VCaP (cell line): ENCODE results near the gene GALNT18.

Experiments
- H3K27ac ChIP-seq: fragments of 450-650 bp; 2 replicates; pipeline ENCODE4 v1.5.1; 2017
- TF ChIP-seq, protein P1 (sequence below): fragments of 450-650 bp; conservative IDR thresholded peaks from 2 replicates; pipeline ENCODE4 v1.5.1; 2017; ENCODE audit warnings: mild to moderate bottlenecking, moderate library complexity

Gene GALNT18

DNA sequence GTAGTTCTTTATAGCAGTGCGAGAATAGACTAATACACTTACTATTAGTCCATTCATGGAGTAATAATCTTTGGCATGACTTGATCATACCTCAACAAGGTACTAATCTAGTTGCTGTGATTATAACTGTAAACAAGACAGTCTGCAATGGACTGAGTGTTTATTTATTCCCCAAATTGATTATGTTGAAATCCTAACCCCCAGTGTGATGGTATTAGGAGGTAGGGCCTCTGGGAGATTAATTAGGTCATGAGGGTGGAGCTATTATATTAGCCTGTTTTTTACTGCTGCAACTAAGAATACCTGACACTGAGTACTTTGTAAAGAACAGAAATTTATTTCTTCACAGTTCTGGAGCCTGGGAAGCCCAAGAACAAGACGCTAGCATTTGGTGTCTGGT lies 237.8 kb downstream of the GALNT18 start:
- TF ChIP-seq, protein P1, sequence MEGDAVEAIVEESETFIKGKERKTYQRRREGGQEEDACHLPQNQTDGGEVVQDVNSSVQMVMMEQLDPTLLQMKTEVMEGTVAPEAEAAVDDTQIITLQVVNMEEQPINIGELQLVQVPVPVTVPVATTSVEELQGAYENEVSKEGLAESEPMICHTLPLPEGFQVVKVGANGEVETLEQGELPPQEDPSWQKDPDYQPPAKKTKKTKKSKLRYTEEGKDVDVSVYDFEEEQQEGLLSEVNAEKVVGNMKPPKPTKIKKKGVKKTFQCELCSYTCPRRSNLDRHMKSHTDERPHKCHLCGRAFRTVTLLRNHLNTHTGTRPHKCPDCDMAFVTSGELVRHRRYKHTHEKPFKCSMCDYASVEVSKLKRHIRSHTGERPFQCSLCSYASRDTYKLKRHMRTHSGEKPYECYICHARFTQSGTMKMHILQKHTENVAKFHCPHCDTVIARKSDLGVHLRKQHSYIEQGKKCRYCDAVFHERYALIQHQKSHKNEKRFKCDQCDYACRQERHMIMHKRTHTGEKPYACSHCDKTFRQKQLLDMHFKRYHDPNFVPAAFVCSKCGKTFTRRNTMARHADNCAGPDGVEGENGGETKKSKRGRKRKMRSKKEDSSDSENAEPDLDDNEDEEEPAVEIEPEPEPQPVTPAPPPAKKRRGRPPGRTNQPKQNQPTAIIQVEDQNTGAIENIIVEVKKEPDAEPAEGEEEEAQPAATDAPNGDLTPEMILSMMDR, result no peak
- H3K27ac ChIP-seq, result no peak overlapping the region

DNA sequence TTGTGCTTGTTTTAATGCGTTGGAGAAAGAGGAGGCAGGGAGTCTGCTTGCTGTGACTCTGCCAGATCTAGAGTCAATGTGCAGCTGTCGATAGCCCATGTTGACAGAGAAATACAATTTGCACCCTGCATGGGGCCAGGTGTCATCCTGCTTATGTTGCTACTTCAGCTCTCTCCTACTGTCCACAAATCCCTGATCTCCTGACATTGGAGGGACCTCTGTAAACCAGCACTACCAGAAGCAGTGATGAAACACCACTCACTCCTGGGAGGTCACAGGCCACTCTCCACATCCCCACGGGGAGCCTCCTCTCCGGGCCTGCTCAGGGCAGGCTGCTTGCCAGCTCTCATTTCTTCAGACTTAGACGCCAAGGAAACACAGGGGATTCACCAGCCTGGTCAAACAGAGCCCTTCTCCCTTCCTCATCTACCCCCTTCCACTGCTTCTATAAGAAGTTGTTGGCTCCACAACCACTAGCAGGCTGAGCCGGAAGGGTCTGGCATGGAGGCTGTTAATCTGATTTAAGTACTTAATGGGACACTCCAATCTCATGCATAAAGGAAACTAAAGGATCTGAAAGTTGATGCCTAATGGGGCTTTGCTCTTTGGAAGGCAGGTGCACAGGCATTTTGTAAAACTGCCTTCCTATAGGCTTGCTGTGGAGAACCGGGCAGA lies 238.8 kb downstream of the GALNT18 start:
- H3K27ac ChIP-seq, result no peak overlapping the region
- TF ChIP-seq, protein P1, result no peak

DNA sequence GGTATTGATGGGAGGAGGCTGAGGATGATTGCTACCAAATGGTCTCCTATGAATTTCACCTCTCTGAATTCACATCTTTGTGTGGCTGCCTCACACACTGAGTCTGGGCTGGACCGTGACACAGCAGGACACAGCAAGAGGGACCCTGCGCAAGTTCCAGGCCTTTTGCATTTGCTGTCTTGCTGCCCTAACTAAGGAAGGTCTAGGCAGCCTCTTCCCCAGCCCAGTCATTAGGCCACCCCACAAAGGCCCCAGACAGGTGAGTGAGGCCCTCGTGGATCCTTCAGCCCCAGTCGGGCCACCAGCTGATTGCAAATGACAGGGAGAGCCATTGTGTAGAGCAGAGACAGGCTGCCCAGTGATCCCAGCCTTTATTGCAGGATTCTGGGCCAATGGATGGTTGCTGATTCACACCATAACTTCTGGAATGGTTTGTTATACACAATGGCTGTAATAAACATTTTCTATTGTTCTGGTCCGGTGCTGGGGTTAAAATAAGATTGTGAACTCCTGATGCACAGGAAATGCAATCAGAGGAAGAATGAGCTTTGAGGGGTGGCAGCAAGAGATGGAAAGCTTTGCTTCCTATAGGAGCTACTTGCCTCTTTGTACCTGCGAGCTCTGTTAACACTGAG lies 240.2 kb downstream of the GALNT18 start:
- TF ChIP-seq, protein P1, result no peak
- H3K27ac ChIP-seq, result no peak overlapping the region

DNA sequence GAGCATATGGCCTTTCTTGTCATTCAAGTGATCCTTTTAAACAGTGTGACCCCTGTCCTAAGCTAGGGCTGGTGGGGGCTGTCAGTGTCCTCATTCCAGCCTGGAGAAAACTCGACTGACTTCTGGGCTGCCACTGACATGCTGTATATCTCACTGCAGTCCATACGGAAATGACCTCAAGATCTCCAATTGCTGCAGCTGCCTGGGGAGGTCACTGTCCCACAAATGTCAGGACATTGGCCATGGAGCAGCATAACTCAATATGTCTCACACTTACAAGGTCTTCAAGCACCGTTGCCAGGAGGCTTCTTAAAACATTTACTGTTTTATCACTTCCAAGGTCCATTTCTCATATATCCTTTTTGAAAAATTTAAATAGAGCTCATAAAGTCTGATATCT lies 240.9 kb downstream of the GALNT18 start:
- TF ChIP-seq, protein P1, result no peak

DNA sequence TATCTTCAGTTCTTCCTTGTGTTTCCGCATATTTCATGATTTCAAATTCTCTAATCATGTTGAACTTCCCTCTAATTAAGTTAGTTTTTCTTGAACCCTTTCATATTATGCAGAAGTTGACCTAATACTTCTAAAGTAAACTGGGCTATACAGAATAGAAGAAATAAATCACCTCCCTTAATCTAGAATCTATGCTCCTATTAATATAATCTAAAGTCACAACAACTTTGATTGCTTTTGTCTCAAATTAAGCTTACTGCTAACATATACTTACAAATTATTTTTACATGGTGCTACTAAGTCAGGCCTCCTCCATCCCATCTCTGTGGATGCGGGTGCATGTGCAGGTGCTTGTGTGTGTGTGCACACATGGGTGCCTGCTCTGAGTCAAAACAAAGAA lies 241.5 kb downstream of the GALNT18 start:
- no peak overlapping the region for H3K27ac ChIP-seq
- TF ChIP-seq, protein P1, result no peak

More for the DNA sequence above, 240.9 kb downstream of the GALNT18 start:
- no peak overlapping the region for H3K27ac ChIP-seq

DNA sequence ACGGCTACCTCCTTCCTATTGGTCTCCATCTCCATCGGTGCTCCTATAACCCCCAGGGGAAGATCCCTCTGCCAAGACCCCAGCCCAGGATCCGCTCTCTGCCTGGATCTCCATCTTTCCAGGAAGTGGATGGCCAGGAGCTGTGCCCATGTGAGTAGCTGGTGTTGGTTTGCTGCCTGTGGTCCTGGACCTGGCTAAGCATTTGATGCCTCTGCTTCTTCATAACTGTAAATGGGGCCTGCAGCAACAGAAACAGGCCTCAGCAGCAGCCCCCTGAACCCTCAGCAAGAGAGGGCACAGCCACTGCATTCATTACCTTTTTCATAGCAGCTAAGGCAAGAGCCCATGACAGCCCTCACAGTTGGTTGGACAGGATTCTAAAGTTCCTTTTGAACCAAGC lies 242.1 kb downstream of the GALNT18 start:
- TF ChIP-seq, protein P1, result no peak
- H3K27ac ChIP-seq, result no peak overlapping the region

DNA sequence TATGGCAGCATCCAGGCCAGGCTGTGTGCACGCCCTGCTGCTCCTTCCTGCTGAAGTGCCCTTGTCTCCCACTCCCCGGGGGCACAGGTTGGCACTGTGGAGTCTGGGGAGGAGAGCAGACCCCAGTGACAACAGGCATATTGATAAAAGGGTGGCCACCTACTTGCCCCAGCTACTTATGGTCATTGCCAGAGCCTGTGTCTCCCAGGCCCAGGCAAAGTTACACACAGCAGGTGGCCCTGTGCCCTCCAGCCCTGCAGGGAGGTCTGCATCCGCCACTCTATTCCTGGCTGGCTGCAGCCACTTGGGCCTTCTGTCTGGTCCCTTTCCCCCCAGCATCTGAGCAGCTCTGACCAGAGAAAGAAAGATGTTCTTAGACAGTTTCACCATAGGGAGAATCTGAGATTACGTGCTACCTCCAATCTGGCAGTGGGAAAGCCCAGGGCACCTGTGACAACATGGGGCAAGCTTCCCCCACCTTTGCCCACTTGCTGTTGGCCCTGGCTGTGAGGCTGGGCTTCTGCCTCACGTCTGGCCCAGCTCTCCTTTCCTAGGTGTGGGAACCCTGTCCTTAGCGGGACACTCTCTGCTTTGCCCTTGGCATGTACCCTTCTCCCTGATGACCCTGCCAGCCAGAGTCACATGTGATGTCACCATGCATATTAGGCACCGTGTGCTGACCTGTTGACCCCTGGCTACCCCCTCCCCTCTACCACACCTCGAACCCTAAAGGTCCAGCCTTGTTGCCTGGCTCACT lies 243.4 kb downstream of the GALNT18 start:
- no peak overlapping the region for H3K27ac ChIP-seq
- TF ChIP-seq, protein P1, result no peak
